ENCODE results near the gene ACVRL1.
"Not testable (repeated sequence)": the region's sequence is repeated elsewhere in the genome, so short reads cannot be mapped to it uniquely, and the experiment has no call there.

The ACVRL1 gene

GRCh38 chr12:51874486-51874885 is 32.8 kb upstream of the ACVRL1 start:
- DNase-seq = no peak

GRCh38 chr12:51879102-51879501 is 28.2 kb upstream of the ACVRL1 start:
- DNase-seq = no peak

GRCh38 chr12:51883295-51883694 is 24.0 kb upstream of the ACVRL1 start:
- no peak for DNase-seq

- no peak for DNase-seq
These were observed 23.2 kb upstream of the ACVRL1 start for GRCh38 chr12:51883998-51884675.

GRCh38 chr12:51884676-51885229 is 22.6 kb upstream of the ACVRL1 start:
- DNase-seq = no peak

- DNase-seq = not testable (repeated sequence)
These were observed 21.8 kb upstream of the ACVRL1 start for GRCh38 chr12:51885294-51886020.

GRCh38 chr12:51886021-51886710 is 21.1 kb upstream of the ACVRL1 start:
- peak; percentile 9 for DNase-seq

- no peak for DNase-seq
These were observed 19.6 kb upstream of the ACVRL1 start, which contains the start of gene ANKRD33 for GRCh38 chr12:51887476-51888315. Gene ANKRD33 (plus strand): TSS chr12:51888103. CDS start chr12:51888187, 84 bp downstream.

GRCh38 chr12:51888316-51889215 is 18.7 kb upstream of the ACVRL1 start:
- no peak for DNase-seq

GRCh38 chr12:51889216-51890132 is 17.8 kb upstream of the ACVRL1 start:
- DNase-seq = no peak

GRCh38 chr12:51890133-51890464 is 17.2 kb upstream of the ACVRL1 start:
- no peak for DNase-seq

- DNase-seq = no peak
These were observed 16.7 kb upstream of the ACVRL1 start for GRCh38 chr12:51890511-51891171.

GRCh38 chr12:51891843-51892242 is 15.5 kb upstream of the ACVRL1 start:
- DNase-seq = no peak

GRCh38 chr12:51893786-51894185 is 13.5 kb upstream of the ACVRL1 start:
- no peak for DNase-seq

- DNase-seq = no peak
These were observed 11.7 kb upstream of the ACVRL1 start for GRCh38 chr12:51895378-51896135.

GRCh38 chr12:51896236-51896635 is 11.1 kb upstream of the ACVRL1 start:
- DNase-seq = no peak

GRCh38 chr12:51897181-51897580 is 10.1 kb upstream of the ACVRL1 start:
- no peak for DNase-seq

- DNase-seq = no peak
These were observed 8.8 kb upstream of the ACVRL1 start for GRCh38 chr12:51898506-51898905.

GRCh38 chr12:51898937-51899336 is 8.4 kb upstream of the ACVRL1 start:
- DNase-seq = no peak
